Measurements from ENCODE around the gene MOAP1.

MOAP1 gene

GRCh38 chr14:93223565-93223964, 38.9 kb upstream of the MOAP1 start:
- in situ Hi-C loops (cut with MboI; ENCODE audit: low pct_unique_long_range_greater_than_20kb, low sequenced_read_pairs, unreplicated experiment), result loop anchor here (10.0 kb wide), 1 partner anchor 391 kb away; no protein-coding TSS in a partner anchor
- TF ChIP-seq CTCF (IDR thresholded peaks at IDR 0.05; ENCODE audit: extremely low read depth, insufficient read depth, missing control alignments), result no peak
- no peak for DNase-seq (ENCODE audit: low spot score)

- no peak for DNase-seq (ENCODE audit: low spot score)
- TF ChIP-seq CTCF (IDR thresholded peaks at IDR 0.05; ENCODE audit: extremely low read depth, insufficient read depth, missing control alignments), result no peak
- in situ Hi-C loops (cut with MboI; ENCODE audit: low pct_unique_long_range_greater_than_20kb, low sequenced_read_pairs, unreplicated experiment), result loop anchor here (10.0 kb wide), 1 partner anchor 394 kb away; no protein-coding TSS in a partner anchor
Measured at GRCh38 chr14:93220509-93220908, 35.8 kb upstream of the MOAP1 start.

- peak; percentile 76 for TF ChIP-seq CTCF (IDR thresholded peaks at IDR 0.05; ENCODE audit: extremely low read depth, insufficient read depth, missing control alignments)
- peak; percentile 64 for DNase-seq (ENCODE audit: low spot score)
- in situ Hi-C loops (cut with MboI; ENCODE audit: low pct_unique_long_range_greater_than_20kb, low sequenced_read_pairs, unreplicated experiment), result no loop called here
Measured at GRCh38 chr14:93219103-93219726, 34.5 kb upstream of the MOAP1 start.

- no peak for TF ChIP-seq CTCF (IDR thresholded peaks at IDR 0.05; ENCODE audit: extremely low read depth, insufficient read depth, missing control alignments)
- no peak for DNase-seq (ENCODE audit: low spot score)
- in situ Hi-C loops (cut with MboI; ENCODE audit: low pct_unique_long_range_greater_than_20kb, low sequenced_read_pairs, unreplicated experiment), result no loop called here
Measured at GRCh38 chr14:93214598-93214997, 29.9 kb upstream of the MOAP1 start.

GRCh38 chr14:93212432-93212831, 27.7 kb upstream of the MOAP1 start:
- in situ Hi-C loops (cut with MboI; ENCODE audit: low pct_unique_long_range_greater_than_20kb, low sequenced_read_pairs, unreplicated experiment), result no loop called here
- no peak for TF ChIP-seq CTCF (IDR thresholded peaks at IDR 0.05; ENCODE audit: extremely low read depth, insufficient read depth, missing control alignments)
- peak; percentile 64 for DNase-seq (ENCODE audit: low spot score)

GRCh38 chr14:93207468-93208308, 23.0 kb upstream of the MOAP1 start:
- TF ChIP-seq CTCF (IDR thresholded peaks at IDR 0.05; ENCODE audit: extremely low read depth, insufficient read depth, missing control alignments), result peak; percentile 67
- peak; percentile 57 for DNase-seq (ENCODE audit: low spot score)
- in situ Hi-C loops (cut with MboI; ENCODE audit: low pct_unique_long_range_greater_than_20kb, low sequenced_read_pairs, unreplicated experiment), result no loop called here
